IMR-90 (cell line): Measurements from ENCODE around the gene TMEM128. TPM values are rescaled to one million over a fixed set of nuclear protein-coding genes. Genes with fewer than 3 reads are reported as not detected.

Source experiments
- ATAC-seq: fragments of 200-7000 bp; cut with Tn5 transposase; 2 replicates; pipeline ENCODE4 v1.9.1; 2020; ENCODE audit warnings: low read depth, mild to moderate bottlenecking, moderate library complexity
- BruUV-seq: library from RNA; stranded (reverse); fragments of 400-500 nt; replicated peaks from 2 replicates; lab custom pipeline; 2021; lab: Mats Ljungman, UMichigan
- CTCF ChIA-PET: fragments of 300-600 bp; formaldehyde crosslinking; extraction: SDS; loops from one replicate; lab custom pipeline; 2021; ENCODE audit warnings: antibody characterized with exemption; lab: Yijun Ruan, JAX
- POLR2A ChIA-PET: fragments of 300-600 bp; sonication (Branson Sonifier 250); formaldehyde crosslinking; loops from one replicate; lab custom pipeline; 2022; ENCODE audit warnings: antibody characterized with exemption; ENCODE audit not compliant: unreplicated experiment; lab: Charles Lee
- DNase-seq: peaks from one replicate; pipeline ENCODE4 v3.0.0; 2013
- H2AFZ ChIP-seq: replicated peaks from 2 replicates; pipeline ENCODE3; 2013; ENCODE audit warnings: low read length, mild to moderate bottlenecking; ENCODE audit not compliant: poor library complexity
- H2AK5ac ChIP-seq: 2 replicates; pipeline ENCODE4 v1.6.1; 2013; ENCODE audit warnings: low read depth, low read length, inconsistent platforms
- H2AK9ac ChIP-seq: replicated peaks from 2 replicates; pipeline ENCODE3; 2013; ENCODE audit warnings: mild to moderate bottlenecking, low read depth, low read length, moderate library complexity; ENCODE audit not compliant: poor library complexity
- H2BK120ac ChIP-seq: 2 replicates; pipeline ENCODE4 v1.6.1; 2013; ENCODE audit warnings: low read depth, low read length, inconsistent platforms
- H2BK15ac ChIP-seq: 3 replicates; pipeline ENCODE4 v1.6.1; 2013; ENCODE audit warnings: low read depth, low read length, inconsistent platforms
- H2BK20ac ChIP-seq: 2 replicates; pipeline ENCODE4 v1.6.1; 2013; ENCODE audit warnings: low read depth, mild to moderate bottlenecking, inconsistent platforms, low read length, moderate library complexity
- H2BK5ac ChIP-seq: 2 replicates; pipeline ENCODE4 v1.6.1; 2013; ENCODE audit warnings: mild to moderate bottlenecking, low read depth, low read length, inconsistent platforms; ENCODE audit not compliant: poor library complexity, severe bottlenecking
- H3K14ac ChIP-seq: replicated peaks from 2 replicates; pipeline ENCODE4 v1.6.1; 2013; ENCODE audit warnings: low read depth, low read length, inconsistent platforms
- H3K18ac ChIP-seq: 2 replicates; pipeline ENCODE4 v1.6.1; 2013; ENCODE audit warnings: low read depth, low read length, control low read depth
- H3K23ac ChIP-seq: 2 replicates; pipeline ENCODE4 v1.6.1; 2013; ENCODE audit warnings: low read depth, low read length, inconsistent platforms
- H3K27ac ChIP-seq: 2 replicates; pipeline ENCODE4 v1.5.1; 2013; ENCODE audit warnings: mild to moderate bottlenecking, control low read depth, low read length; ENCODE audit not compliant: insufficient read depth
- H3K27me3 ChIP-seq: 2 replicates; pipeline ENCODE4 v1.6.1; 2013; ENCODE audit warnings: low read length; ENCODE audit not compliant: control insufficient read depth, insufficient read depth
- H3K36me3 ChIP-seq: 2 replicates; pipeline ENCODE4 v1.6.1; 2013; ENCODE audit warnings: low read length, mixed read lengths; ENCODE audit not compliant: control insufficient read depth, insufficient read depth
- H3K4ac ChIP-seq: 2 replicates; pipeline ENCODE4 v1.6.1; 2013; ENCODE audit warnings: low read depth, low read length, inconsistent platforms
- H3K4me1 ChIP-seq: 2 replicates; pipeline ENCODE4 v1.6.1; 2013; ENCODE audit warnings: low read length, mixed read lengths; ENCODE audit not compliant: control insufficient read depth, insufficient read depth
- H3K4me2 ChIP-seq: 2 replicates; pipeline ENCODE4 v1.6.1; 2013; ENCODE audit warnings: low read depth, mild to moderate bottlenecking, control low read depth, low read length, moderate library complexity
- H3K4me3 ChIP-seq: 2 replicates; pipeline ENCODE4 v1.5.1; 2013; ENCODE audit warnings: low read depth, mild to moderate bottlenecking, control low read depth, low read length, moderate library complexity; ENCODE audit not compliant: insufficient read depth
- H3K56ac ChIP-seq: 2 replicates; pipeline ENCODE4 v1.6.1; 2013; ENCODE audit warnings: low read length, inconsistent platforms; ENCODE audit not compliant: insufficient read depth; ENCODE audit errors: extremely low read depth
- H3K79me1 ChIP-seq, 2 experiments: 2 replicates each; pipeline ENCODE4 v1.6.1; 2013; ENCODE audit warnings: low read length in 2 of 2, inconsistent platforms in 1 of 2, low read depth in 1 of 2
- H3K9ac ChIP-seq: 2 replicates; pipeline ENCODE4 v1.6.1; 2013; ENCODE audit warnings: low read depth, low read length, control low read depth
- H3K9me1 ChIP-seq: 2 replicates; pipeline ENCODE4 v1.6.1; 2013; ENCODE audit warnings: low read length, inconsistent platforms; ENCODE audit not compliant: insufficient read depth
- H3K9me3 ChIP-seq: 2 replicates; pipeline ENCODE4 v1.6.1; 2013; ENCODE audit warnings: low read length; ENCODE audit not compliant: control insufficient read depth, insufficient read depth
- H4K20me1 ChIP-seq: 2 replicates; pipeline ENCODE4 v1.6.1; 2013; ENCODE audit warnings: low read length, inconsistent platforms; ENCODE audit not compliant: insufficient read depth
- H4K5ac ChIP-seq: 2 replicates; pipeline ENCODE4 v1.6.1; 2013; ENCODE audit warnings: mild to moderate bottlenecking, low read depth, low read length, control low read depth
- H4K8ac ChIP-seq, 2 experiments: 2 replicates each; pipeline ENCODE4 v1.6.1; 2013; ENCODE audit warnings: low read depth in 2 of 2, low read length in 2 of 2, control low read depth in 1 of 2, inconsistent platforms in 1 of 2
- H4K91ac ChIP-seq: 2 replicates; pipeline ENCODE4 v1.6.1; 2013; ENCODE audit warnings: low read depth, low read length, inconsistent platforms; ENCODE audit not compliant: insufficient read depth
- FOS ChIP-seq: fragments of 150-350 bp; IDR thresholded peaks from 2 replicates; pipeline ENCODE4 v1.6.1; 2016; ENCODE audit warnings: low read depth, low read length
- WGBS, 2 experiments: methylation state at CpG; one replicate each; pipeline versions ENCODE4 v1.1.5 to v1.1.7; 2013; ENCODE audit warnings: missing lambda C conversion rate in 2 of 2; ENCODE audit not compliant: insufficient read length in 1 of 2; ENCODE audit errors: extremely low coverage in 2 of 2; 5-methylcytosine and 5-hydroxymethylcytosine counted together
- dilution Hi-C: fragments of 300-500 bp; cut with HindIII; formaldehyde crosslinking; loops from one replicate; pipeline ENCODE4 v1.14.3; 2018; ENCODE audit warnings: low sequenced_read_pairs; ENCODE audit not compliant: unreplicated experiment
- in situ Hi-C: fragments of 300-500 bp; cut with MboI; formaldehyde crosslinking; loops from 3 replicates; pipeline ENCODE4 v1.14.3; 2019; ENCODE audit warnings: low sequenced_read_pairs, inconsistent platforms, mixed read lengths
- intact Hi-C: fragments of 100-400 bp; cut with micrococcal nuclease; formaldehyde crosslinking; loops from 2 replicates; pipeline ENCODE4 v1.10.0; 2022
- polyA plus RNA-seq, 3 experiments: library from polyadenylated mRNA; depleted of rRNA; stranded (reverse); fragments of >200 nt; gene quantifications; 2 replicates each; pipeline ENCODE4 v1.2.3, GENCODE V29; 2012; ENCODE audit warnings: low replicate concordance in 1 of 3
- total RNA-seq: library from RNA; depleted of rRNA; stranded (reverse); fragments of >200 nt; gene quantifications from 2 replicates; pipeline ENCODE4 v1.2.3, GENCODE V29; 2012

TMEM128 gene
- total and polyA plus RNA-seq, 2 of the 4 experiments (the other 2 are of a cell fraction), result 21.9 to 22.6 TPM

- ChIA-PET POLR2A (no interaction called here), CTCF (no interaction called here)
- H4K20me1 ChIP-seq, result peaks cover 29% of the 10 kb centered on the region; the same call in 1 of the 2 replicates
- intact Hi-C loops, result loop anchor here (5.0 kb wide), 1 partner anchor 39 kb away; no protein-coding TSS in a partner anchor
- peaks cover 6% of the 10 kb centered on the region for H3K4me1 ChIP-seq
- H3K9me3 ChIP-seq, result no peaks in the 10 kb centered on the region
- in situ Hi-C loops, result no loop called here
- H4K8ac ChIP-seq, result no peak overlapping the region
- dilution Hi-C loops, result no loop called here
- H3K27ac ChIP-seq, result no peak overlapping the region
- no peak overlapping the region for H2BK5ac ChIP-seq
- no peak overlapping the region for H3K18ac ChIP-seq
- H3K4ac ChIP-seq, result no peak overlapping the region
- H2BK120ac ChIP-seq, result no peak overlapping the region
- no peak overlapping the region for H3K4me2 ChIP-seq
- no peak overlapping the region for H3K4me3 ChIP-seq
- H3K36me3 ChIP-seq, result 0 out of 2 replicates have a peak, but pooled peaks cover 2% of the 10 kb centered on the region
- H3K27me3 ChIP-seq, result no peaks in the 10 kb centered on the region
- no peak overlapping the region for H2AK9ac ChIP-seq
- no peak for TF ChIP-seq FOS
- no peak overlapping the region for H3K9ac ChIP-seq
- no CpG with 5 or more reads among the region's 3 CpGs for WGBS, 2 experiments
- no peak overlapping the region for H2BK20ac ChIP-seq
- no peak overlapping the region for H4K5ac ChIP-seq
- H3K79me1 ChIP-seq, result peaks cover 57 to 78% of the 10 kb centered on the region in 2 experiments
- H3K14ac ChIP-seq, result no peak overlapping the region
- H4K91ac ChIP-seq, result no peak overlapping the region
- H2AK5ac ChIP-seq, result no peak overlapping the region
- DNase-seq (no peak), ATAC-seq (no peak)
- no TSS peak for BruUV-seq
- H3K56ac ChIP-seq, result no peak overlapping the region
- H3K9me1 ChIP-seq, result peaks cover 11% of the 10 kb centered on the region; the same call in 1 of the 2 replicates
- H2BK15ac ChIP-seq, result no peak overlapping the region
- no peak overlapping the region for H3K23ac ChIP-seq
- no peak overlapping the region for H2AFZ ChIP-seq
Observed at GRCh38 chr4:4293279-4293678, 45.3 kb upstream of the TMEM128 start.
